22Rv1 (cell line): ENCODE data around the gene OSBPL2.

Experiments
- H3K27ac ChIP-seq: fragments of 450-650 bp; 2 replicates; pipeline ENCODE4 v1.5.1; 2017
- ZFX ChIP-seq: fragments of 450-650 bp; IDR thresholded peaks from 2 replicates; pipeline ENCODE4 v1.6.1; 2017; ENCODE audit warnings: antibody characterized with exemption, borderline replicate concordance
- TF ChIP-seq, protein P1 (sequence below): fragments of 450-650 bp; IDR thresholded peaks from 2 replicates; pipeline ENCODE4 v1.5.1; 2017; ENCODE audit warnings: mild to moderate bottlenecking

OSBPL2 gene

DNA sequence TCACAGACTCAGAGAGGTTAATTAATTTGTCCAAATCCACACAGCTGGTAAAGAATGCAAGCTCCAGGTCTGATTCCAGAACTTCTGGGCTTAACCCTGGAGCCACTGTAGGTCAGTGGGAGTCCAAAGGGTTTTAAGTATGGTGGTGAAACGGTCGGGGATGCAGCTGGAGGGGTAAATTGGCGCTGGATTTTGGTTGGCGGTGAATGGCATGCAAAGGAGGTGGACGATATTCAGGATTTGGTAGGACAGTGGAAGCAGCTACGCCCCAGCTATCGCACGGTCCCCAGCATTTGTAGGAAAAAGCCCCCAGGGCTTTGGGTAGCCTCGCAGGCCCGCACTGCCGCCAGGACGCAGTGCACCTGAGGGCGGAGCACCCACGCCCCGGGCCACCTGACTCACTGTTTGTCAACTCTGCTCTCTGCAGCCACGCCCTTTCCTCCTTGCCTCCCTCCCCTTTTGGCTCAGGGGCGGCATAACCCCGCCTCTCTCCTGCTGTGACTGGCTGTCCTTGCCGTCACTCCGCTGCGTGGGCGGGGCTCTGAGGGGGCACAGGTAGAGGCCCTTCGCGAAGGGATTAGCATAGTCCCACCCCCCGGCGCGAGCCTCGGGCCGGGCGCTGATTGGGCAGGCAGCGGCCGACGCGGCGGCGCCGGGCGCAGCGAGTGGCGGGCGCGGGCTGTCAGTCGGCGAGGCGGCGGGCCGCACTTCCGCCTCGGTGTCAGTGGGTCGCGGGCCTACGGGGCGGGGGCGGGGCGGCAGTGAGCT is at the start of gene OSBPL2:
Gene OSBPL2 (plus strand): TSS at position 721 of the 768 bp plus-strand sequence. CDS start 17,664 bp downstream, outside the sequence.
- peak within 1 kb of the TSS; percentile 63 for H3K27ac ChIP-seq
- TF ChIP-seq, protein P1, sequence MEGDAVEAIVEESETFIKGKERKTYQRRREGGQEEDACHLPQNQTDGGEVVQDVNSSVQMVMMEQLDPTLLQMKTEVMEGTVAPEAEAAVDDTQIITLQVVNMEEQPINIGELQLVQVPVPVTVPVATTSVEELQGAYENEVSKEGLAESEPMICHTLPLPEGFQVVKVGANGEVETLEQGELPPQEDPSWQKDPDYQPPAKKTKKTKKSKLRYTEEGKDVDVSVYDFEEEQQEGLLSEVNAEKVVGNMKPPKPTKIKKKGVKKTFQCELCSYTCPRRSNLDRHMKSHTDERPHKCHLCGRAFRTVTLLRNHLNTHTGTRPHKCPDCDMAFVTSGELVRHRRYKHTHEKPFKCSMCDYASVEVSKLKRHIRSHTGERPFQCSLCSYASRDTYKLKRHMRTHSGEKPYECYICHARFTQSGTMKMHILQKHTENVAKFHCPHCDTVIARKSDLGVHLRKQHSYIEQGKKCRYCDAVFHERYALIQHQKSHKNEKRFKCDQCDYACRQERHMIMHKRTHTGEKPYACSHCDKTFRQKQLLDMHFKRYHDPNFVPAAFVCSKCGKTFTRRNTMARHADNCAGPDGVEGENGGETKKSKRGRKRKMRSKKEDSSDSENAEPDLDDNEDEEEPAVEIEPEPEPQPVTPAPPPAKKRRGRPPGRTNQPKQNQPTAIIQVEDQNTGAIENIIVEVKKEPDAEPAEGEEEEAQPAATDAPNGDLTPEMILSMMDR: no peak
- TF ChIP-seq ZFX: no peak

DNA sequence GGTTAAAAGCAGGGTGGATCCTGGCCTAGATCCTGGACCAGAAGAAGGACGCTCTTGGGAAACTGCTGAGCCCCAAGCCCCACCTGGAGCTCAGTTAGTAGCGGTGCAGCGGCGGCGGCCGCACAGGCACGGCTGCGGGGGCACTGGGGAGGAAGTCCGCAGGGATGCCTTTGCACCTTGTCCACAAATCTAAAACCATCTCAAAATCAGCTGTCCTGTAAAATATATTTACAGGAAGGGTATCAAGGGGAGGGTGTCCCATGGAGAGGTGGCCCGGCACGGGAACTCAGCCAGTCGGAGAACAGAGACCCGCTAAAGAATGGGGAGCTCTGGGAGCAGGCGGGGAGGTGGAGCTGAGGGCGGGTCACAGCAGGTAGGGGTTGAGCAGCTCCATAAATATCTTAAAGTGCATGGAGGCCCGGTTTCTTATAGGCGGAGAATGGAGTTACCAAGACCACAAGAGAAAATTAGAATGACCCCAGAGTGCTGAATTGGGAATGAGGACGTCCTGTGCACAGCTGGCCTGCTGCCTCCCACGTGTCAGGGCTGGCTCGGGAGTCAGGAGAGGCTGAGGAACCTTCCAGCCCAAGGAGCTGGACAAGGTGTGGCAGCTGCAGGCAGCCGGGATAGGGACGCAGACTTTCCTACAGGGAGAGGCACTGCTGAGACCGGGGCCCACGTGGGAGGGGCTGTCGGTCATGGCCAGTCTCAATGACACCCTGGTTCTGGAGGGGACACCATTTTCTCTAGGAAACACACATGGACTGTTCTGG is 47.5 kb upstream of the OSBPL2 start:
- TF ChIP-seq, protein P1: no peak
- no peak for TF ChIP-seq ZFX

DNA sequence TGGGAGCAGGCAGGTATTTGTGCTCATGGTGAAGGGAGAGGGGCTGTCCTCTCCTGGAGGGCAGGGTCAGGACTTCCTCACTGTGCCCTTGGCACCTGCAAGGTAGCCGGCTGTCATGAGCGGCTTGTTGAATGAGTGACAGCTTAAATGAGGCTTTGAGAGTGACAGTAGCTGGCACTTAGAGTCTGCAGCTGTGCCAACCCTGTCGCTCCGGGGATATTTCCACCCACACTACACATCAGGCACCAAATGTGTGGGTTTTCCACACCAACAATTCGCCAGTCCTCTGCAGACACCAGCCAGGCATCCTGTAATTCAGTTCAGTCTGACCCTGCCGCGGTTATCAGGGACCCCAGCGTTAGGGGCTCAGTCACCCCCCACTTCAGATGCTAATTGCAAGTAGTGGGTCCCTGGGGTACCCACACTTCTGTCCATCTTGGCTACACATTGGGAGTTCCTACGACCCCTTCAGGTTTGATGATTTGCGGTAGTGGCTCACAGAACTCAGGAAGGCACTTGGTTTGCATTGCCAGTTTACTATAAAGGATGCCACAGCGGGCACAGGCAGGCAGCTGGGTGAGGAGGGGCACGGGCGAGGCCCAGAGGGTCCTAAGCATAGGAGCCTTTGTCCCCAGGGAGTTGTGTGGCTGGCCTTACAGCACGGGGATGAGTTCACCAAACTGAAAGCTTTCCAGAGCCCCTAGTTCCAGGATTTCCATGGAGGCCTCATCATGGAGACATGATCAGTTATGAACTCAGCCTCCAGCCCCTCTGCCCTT is 46.4 kb upstream of the OSBPL2 start:
- no peak for TF ChIP-seq ZFX
- TF ChIP-seq, protein P1: no peak
- no peak overlapping the region for H3K27ac ChIP-seq

More for the DNA sequence above, 47.5 kb upstream of the OSBPL2 start:
- no peak overlapping the region for H3K27ac ChIP-seq

DNA sequence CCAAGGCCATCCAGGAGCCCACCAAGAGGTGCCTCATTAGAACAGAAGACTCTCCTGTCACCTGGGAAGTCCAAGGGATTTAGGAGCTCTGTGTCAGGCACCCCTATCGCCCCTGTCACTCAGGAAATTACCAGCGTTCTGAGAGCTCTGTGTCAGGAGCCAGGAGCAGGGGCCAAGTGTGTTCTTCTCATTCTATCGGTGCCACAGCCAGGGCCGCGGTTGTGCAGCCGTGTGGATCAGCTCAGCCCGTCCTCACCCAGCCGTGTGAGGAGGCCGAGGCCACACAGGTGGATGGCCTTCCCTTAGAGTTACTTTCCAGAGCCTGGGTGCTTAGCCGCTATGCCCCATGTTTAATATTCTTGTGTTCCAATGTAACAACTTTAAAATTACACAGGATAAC is 45.7 kb upstream of the OSBPL2 start:
- no peak overlapping the region for H3K27ac ChIP-seq
- TF ChIP-seq, protein P1: no peak
- no peak for TF ChIP-seq ZFX

DNA sequence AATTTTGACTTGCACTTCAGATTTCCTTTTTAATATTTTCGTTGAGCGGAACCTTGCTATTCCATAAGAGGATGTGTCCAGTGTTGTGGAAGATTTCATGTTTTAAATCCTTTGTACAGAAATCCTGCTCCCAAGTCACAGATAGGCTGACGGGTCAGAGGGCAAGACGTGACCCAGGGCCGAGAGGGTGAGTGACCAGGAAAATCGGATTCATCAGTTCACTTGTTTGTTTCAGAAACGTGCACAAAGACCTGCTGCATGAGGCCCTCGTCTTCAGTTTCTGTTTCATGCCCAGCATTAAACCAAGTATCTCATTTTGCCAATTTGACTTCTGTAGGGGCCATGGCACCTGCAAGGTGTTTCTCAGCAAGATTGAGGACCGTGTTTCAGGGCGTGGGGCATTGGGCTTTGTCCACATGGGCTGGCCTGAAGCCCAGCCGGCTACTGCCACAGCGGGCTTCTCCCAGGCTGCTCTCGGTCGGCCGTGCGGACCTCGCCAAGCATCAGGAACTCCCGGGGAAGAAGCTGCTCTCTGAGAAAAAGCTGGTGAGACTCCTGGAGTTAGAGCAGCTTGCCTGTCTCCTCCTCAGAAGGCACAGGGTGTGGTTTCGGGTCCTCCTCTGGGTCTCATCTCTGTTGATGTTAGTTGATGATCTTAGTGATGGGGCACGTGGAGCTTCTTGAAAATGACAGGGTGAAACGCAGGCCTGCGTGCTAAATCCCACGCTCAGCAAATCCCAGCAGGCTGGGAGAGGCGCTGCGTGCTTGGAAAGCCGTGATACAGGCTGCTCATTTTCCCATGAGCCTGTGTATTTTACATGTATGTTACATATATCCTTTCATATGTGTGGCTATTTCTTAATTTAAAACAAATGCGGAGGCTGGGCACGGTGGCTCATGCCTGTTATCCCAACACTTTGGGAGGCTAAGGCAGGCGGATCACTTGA is 45.0 kb upstream of the OSBPL2 start:
- no peak overlapping the region for H3K27ac ChIP-seq
- TF ChIP-seq, protein P1: no peak
- no peak for TF ChIP-seq ZFX

DNA sequence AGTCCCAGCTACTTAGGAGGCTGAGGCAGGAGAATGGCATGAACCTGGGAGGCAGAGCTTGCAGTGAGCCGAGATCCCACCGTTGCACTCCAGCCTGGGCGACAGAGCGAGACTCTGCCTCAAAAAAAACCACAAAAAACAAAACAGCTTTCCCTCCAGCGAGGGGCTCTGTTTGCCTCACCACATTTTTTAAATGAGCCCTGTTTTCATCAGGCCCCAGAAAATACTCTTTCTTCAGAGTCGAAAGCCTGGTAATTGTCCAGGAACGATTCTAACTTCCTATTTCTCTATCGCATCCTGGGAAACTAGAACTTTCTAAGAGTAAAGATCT is 43.3 kb upstream of the OSBPL2 start:
- TF ChIP-seq, protein P1: no peak
- no peak for TF ChIP-seq ZFX
- H3K27ac ChIP-seq: no peak overlapping the region
